ENCODE measurements around the gene NOXO1.
"Not testable (repeated sequence)": the region's sequence is repeated elsewhere in the genome, so short reads cannot be mapped to it uniquely, and the experiment has no call there.

Gene NOXO1

GRCh38 chr16:1940273-1941161 is 40.8 kb downstream of the NOXO1 start:
- DNase-seq = no peak

- not testable (repeated sequence) for DNase-seq
Observed at GRCh38 chr16:1939833-1940232, 41.4 kb downstream of the NOXO1 start.

GRCh38 chr16:1938910-1939309 is 42.4 kb downstream of the NOXO1 start:
- DNase-seq = no peak

- no peak for DNase-seq
Observed at GRCh38 chr16:1938316-1938715, 43.0 kb downstream of the NOXO1 start.

- no peak for DNase-seq
Observed at GRCh38 chr16:1936945-1937479, 44.3 kb downstream of the NOXO1 start.

- DNase-seq = no peak
Observed at GRCh38 chr16:1933097-1933661, 48.1 kb downstream of the NOXO1 start.

- DNase-seq = no peak
Observed at GRCh38 chr16:1932050-1933028, 48.9 kb downstream of the NOXO1 start.

GRCh38 chr16:1930338-1930720 is 50.9 kb downstream of the NOXO1 start:
- no peak for DNase-seq

- no peak for DNase-seq
Observed at GRCh38 chr16:1929578-1930337, 51.5 kb downstream of the NOXO1 start.

GRCh38 chr16:1929105-1929504 is 52.2 kb downstream of the NOXO1 start:
- DNase-seq = no peak

Measured in NCI-H524 treated with DMSO at 0.1 percent for 48 hours (cell line).